NCI-H2107 treated with DMSO at 0.1 percent for 48 hours (cell line): Measurements from ENCODE around the gene SLC16A7.

ENCODE experiments used
- DNase-seq: peaks from one replicate; lab custom pipeline; 2025; ENCODE audit not compliant: unreplicated experiment; lab: John Stamatoyannopoulos, UW

SLC16A7 gene

GRCh38 chr12:59665701-59666100 is 69.9 kb downstream of the SLC16A7 start:
- DNase-seq: no peak

GRCh38 chr12:59668674-59669073 is 72.8 kb downstream of the SLC16A7 start:
- no peak for DNase-seq

GRCh38 chr12:59672273-59672672 is 76.4 kb downstream of the SLC16A7 start:
- DNase-seq: no peak

- DNase-seq: no peak
Observed at GRCh38 chr12:59675461-59675860, 79.6 kb downstream of the SLC16A7 start.

- DNase-seq: no peak
Observed at GRCh38 chr12:59677857-59678256, 82.0 kb downstream of the SLC16A7 start.

- DNase-seq: no peak
Observed at GRCh38 chr12:59678759-59679411, 83.1 kb downstream of the SLC16A7 start.

GRCh38 chr12:59689776-59690175 is 93.9 kb downstream of the SLC16A7 start:
- no peak for DNase-seq

- no peak for DNase-seq
Observed at GRCh38 chr12:59695379-59695778, 99.5 kb downstream of the SLC16A7 start.

GRCh38 chr12:59698600-59698999 is 102.8 kb downstream of the SLC16A7 start:
- DNase-seq: no peak

- DNase-seq: no peak
Observed at GRCh38 chr12:59699421-59700152, 103.8 kb downstream of the SLC16A7 start.

- DNase-seq: no peak
Observed at GRCh38 chr12:59700153-59700450, 104.3 kb downstream of the SLC16A7 start.

- DNase-seq: no peak
Observed at GRCh38 chr12:59708064-59708463, 112.2 kb downstream of the SLC16A7 start.

GRCh38 chr12:59708484-59708883 is 112.7 kb downstream of the SLC16A7 start:
- DNase-seq: no peak

GRCh38 chr12:59710004-59710628 is 114.3 kb downstream of the SLC16A7 start:
- no peak for DNase-seq

- no peak for DNase-seq
Observed at GRCh38 chr12:59710964-59711363, 115.1 kb downstream of the SLC16A7 start.

GRCh38 chr12:59715434-59715833 is 119.6 kb downstream of the SLC16A7 start:
- no peak for DNase-seq

- no peak for DNase-seq
Observed at GRCh38 chr12:59716043-59716442, 120.2 kb downstream of the SLC16A7 start.

GRCh38 chr12:59717436-59717835 is 121.6 kb downstream of the SLC16A7 start:
- no peak for DNase-seq

GRCh38 chr12:59719701-59720100 is 123.9 kb downstream of the SLC16A7 start:
- DNase-seq: no peak

- no peak for DNase-seq
Observed at GRCh38 chr12:59723520-59723919, 127.7 kb downstream of the SLC16A7 start.

GRCh38 chr12:59724011-59724695 is 128.3 kb downstream of the SLC16A7 start:
- DNase-seq: no peak

GRCh38 chr12:59733200-59733599 is 137.4 kb downstream of the SLC16A7 start:
- DNase-seq: no peak
